H1 (cell line): ENCODE results near the gene SPACDR. TPM values are rescaled to one million over a fixed set of nuclear protein-coding genes. Genes with fewer than 3 reads are reported as not detected.
"Not testable (repeated sequence)": the region's sequence is repeated elsewhere in the genome, so short reads cannot be mapped to it uniquely, and the experiment has no call there.

Experiments used
- CTCF ChIA-PET: fragments of 300-600 bp; sonication (Branson Sonifier 250); formaldehyde crosslinking; loops from one replicate; lab custom pipeline; 2021; ENCODE audit not compliant: partially characterized antibody; lab: Charles Lee
- POLR2A ChIA-PET: fragments of 300-600 bp; sonication (Branson Sonifier 250); formaldehyde crosslinking; loops from one replicate; lab custom pipeline; 2021; ENCODE audit warnings: inconsistent platforms; ENCODE audit not compliant: partially characterized antibody; lab: Charles Lee
- DNase-seq, 2 experiments: peaks; one replicate each; pipeline versions ENCODE4 v3.0.0 to v3.0.0-alpha.2; 2010 to 2022; ENCODE audit warnings: low spot score in 2 of 2, low read depth in 1 of 2, mixed read lengths in 1 of 2
- FAIRE-seq: peaks from 2 replicates; lab custom pipeline; 2011; peaks lifted over from hg19 to GRCh38; lab: Jason Lieb, UNC
- H2AFZ ChIP-seq: 2 replicates; pipeline ENCODE4 v1.8.1; 2012; ENCODE audit warnings: low read length, inconsistent platforms
- H2AK5ac ChIP-seq: 2 replicates; pipeline ENCODE4 v1.6.1; 2013; ENCODE audit warnings: low read depth, low read length
- H2BK120ac ChIP-seq: replicated peaks from 2 replicates; pipeline ENCODE3; 2013; ENCODE audit warnings: low read depth, low read length, inconsistent platforms
- H2BK12ac ChIP-seq: 2 replicates; pipeline ENCODE4 v1.6.1; 2013; ENCODE audit warnings: low read depth, low read length
- H2BK15ac ChIP-seq: 2 replicates; pipeline ENCODE4 v1.6.1; 2013; ENCODE audit warnings: low read length
- H2BK20ac ChIP-seq: 2 replicates; pipeline ENCODE4 v1.6.1; 2013; ENCODE audit warnings: low read length
- H2BK5ac ChIP-seq: 2 replicates; pipeline ENCODE4 v1.6.1; 2013; ENCODE audit warnings: low read depth, low read length
- H3K14ac ChIP-seq: 2 replicates; pipeline ENCODE4 v1.6.1; 2013; ENCODE audit warnings: inconsistent platforms; ENCODE audit not compliant: insufficient read length
- H3K18ac ChIP-seq: 2 replicates; pipeline ENCODE4 v1.6.1; 2013; ENCODE audit warnings: low read length; ENCODE audit errors: extremely low read depth
- H3K23ac ChIP-seq: 2 replicates; pipeline ENCODE4 v1.6.1; 2013; ENCODE audit warnings: inconsistent platforms; ENCODE audit not compliant: insufficient read length
- H3K23me2 ChIP-seq: 2 replicates; pipeline ENCODE4 v1.6.1; 2013; ENCODE audit warnings: low read depth, low read length
- H3K27ac ChIP-seq: 2 replicates; pipeline ENCODE4 v1.6.1; 2011; ENCODE audit warnings: low read depth, low read length, inconsistent platforms
- H3K27me3 ChIP-seq, 4 experiments: replicated peaks in 1 of 4; 1 replicate in 1 of 4; 2 replicates in 3 of 4; pipeline versions ENCODE4 v1.6.1 to v1.8.1; 2011 to 2013; ENCODE audit warnings: low read length in 3 of 4, mild to moderate bottlenecking in 3 of 4, inconsistent platforms in 2 of 4, mixed read lengths in 2 of 4, moderate library complexity in 1 of 4; ENCODE audit not compliant: control insufficient read depth in 3 of 4, insufficient read depth in 3 of 4; ENCODE audit errors: extremely low read depth in 1 of 4
- H3K36me3 ChIP-seq, 4 experiments: 2 replicates each; pipeline versions ENCODE4 v1.6.1 to v1.8.1; 2011 to 2013; ENCODE audit warnings: mild to moderate bottlenecking in 4 of 4, low read length in 3 of 4, moderate library complexity in 2 of 4, control low read depth in 1 of 4, inconsistent platforms in 1 of 4; ENCODE audit not compliant: insufficient read depth in 4 of 4, control insufficient read depth in 2 of 4
- H3K4ac ChIP-seq: replicated peaks from 2 replicates; pipeline ENCODE3; 2013; ENCODE audit warnings: low read length, low read depth, mixed read lengths, inconsistent platforms; ENCODE audit not compliant: insufficient read length
- H3K4me1 ChIP-seq, 4 experiments: replicated peaks in 1 of 4; 1 replicate in 1 of 4; 2 replicates in 3 of 4; pipeline versions ENCODE4 v1.6.1 to v1.8.1; 2011 to 2013; ENCODE audit warnings: low read length in 3 of 4, inconsistent platforms in 2 of 4, mixed read lengths in 1 of 4; ENCODE audit not compliant: insufficient read depth in 4 of 4, control insufficient read depth in 3 of 4
- H3K4me2 ChIP-seq, 2 experiments: 2 replicates each; pipeline versions ENCODE4 v1.6.1 to v1.8.1; 2011 to 2013; ENCODE audit warnings: low read depth in 2 of 2, low read length in 2 of 2, control low read depth in 1 of 2, inconsistent platforms in 1 of 2, mild to moderate bottlenecking in 1 of 2; ENCODE audit not compliant: insufficient read depth in 1 of 2
- H3K4me3 ChIP-seq, 4 experiments: fragments of 200-600, 300-600 bp in 1 of 4; sonication (generic), shearing (Covaris generic), sonication (Bioruptor Twin) in 1 of 4; 2 replicates each; pipeline versions ENCODE4 v1.5.1 to v1.8.1; 2011 to 2016; ENCODE audit warnings: low read length in 4 of 4, low read depth in 3 of 4, control low read depth in 2 of 4, inconsistent platforms in 2 of 4, mild to moderate bottlenecking in 2 of 4, mixed read lengths in 1 of 4, moderate library complexity in 1 of 4; ENCODE audit not compliant: insufficient read depth in 2 of 4; ENCODE audit errors: extremely low read depth in 1 of 4
- H3K56ac ChIP-seq: replicated peaks from 2 replicates; pipeline ENCODE3; 2013; ENCODE audit warnings: low read depth, mild to moderate bottlenecking, mixed read lengths, low read length, inconsistent platforms; ENCODE audit not compliant: insufficient read length
- H3K79me1 ChIP-seq: 2 replicates; pipeline ENCODE4 v1.6.1; 2013; ENCODE audit warnings: low read depth, low read length, control low read depth
- H3K79me2 ChIP-seq, 2 experiments: 2 replicates each; pipeline versions ENCODE4 v1.6.1 to v1.8.1; 2012 to 2013; ENCODE audit warnings: low read length in 2 of 2, mild to moderate bottlenecking in 2 of 2, inconsistent platforms in 1 of 2; ENCODE audit not compliant: insufficient read depth in 2 of 2, control insufficient read depth in 1 of 2
- H3K9ac ChIP-seq, 4 experiments: replicated peaks in 1 of 4; 1 replicate in 1 of 4; 2 replicates in 3 of 4; pipeline versions ENCODE4 v1.6.1 to v1.8.1; 2011 to 2013; ENCODE audit warnings: low read depth in 3 of 4, low read length in 3 of 4, control low read depth in 2 of 4, mild to moderate bottlenecking in 2 of 4, moderate library complexity in 2 of 4, inconsistent platforms in 1 of 4; ENCODE audit errors: extremely low read depth in 1 of 4
- H3K9me3 ChIP-seq, 2 experiments: 2 replicates each; pipeline versions ENCODE4 v1.6.1 to v1.8.1; 2012 to 2013; ENCODE audit warnings: mild to moderate bottlenecking in 2 of 2, moderate library complexity in 2 of 2, control low read depth in 1 of 2, inconsistent platforms in 1 of 2, low read depth in 1 of 2, low read length in 1 of 2, mixed read lengths in 1 of 2; ENCODE audit not compliant: insufficient read depth in 2 of 2
- H4K20me1 ChIP-seq, 2 experiments: replicated peaks in 1 of 2; 2 replicates each; pipeline versions ENCODE3 to v1.8.1; 2011 to 2013; ENCODE audit warnings: inconsistent platforms in 2 of 2, low read length in 2 of 2, mild to moderate bottlenecking in 1 of 2; ENCODE audit not compliant: insufficient read depth in 2 of 2, control insufficient read depth in 1 of 2
- H4K5ac ChIP-seq: 2 replicates; pipeline ENCODE4 v1.6.1; 2013; ENCODE audit warnings: low read length, low read depth, mixed read lengths, inconsistent platforms; ENCODE audit not compliant: insufficient read length
- H4K8ac ChIP-seq: 2 replicates; pipeline ENCODE4 v1.8.0; 2013; ENCODE audit warnings: mild to moderate bottlenecking, moderate library complexity, low read length, inconsistent platforms; ENCODE audit not compliant: insufficient read depth; ENCODE audit errors: extremely low read depth
- H4K91ac ChIP-seq: replicated peaks from 2 replicates; pipeline ENCODE3; 2013; ENCODE audit warnings: low read length, mixed read lengths, inconsistent platforms; ENCODE audit not compliant: insufficient read length
- WGBS, 2 experiments: shearing (Covaris generic) in 1 of 2; methylation state at CpG; one replicate each; pipeline versions ENCODE4 v1.1.6 to v1.1.7; 2013 to 2015; ENCODE audit warnings: low lambda C conversion rate in 2 of 2, mixed read lengths in 2 of 2, inconsistent platforms in 1 of 2, low coverage in 1 of 2, missing lambda C conversion rate in 1 of 2; ENCODE audit not compliant: insufficient replicate concordance in 2 of 2, insufficient coverage in 1 of 2, insufficient read length in 1 of 2; ENCODE audit errors: extremely low coverage in 1 of 2, missing lambda C conversion rate in 1 of 2; 5-methylcytosine and 5-hydroxymethylcytosine counted together
- polyA plus RNA-seq, 7 experiments: library from polyadenylated mRNA; depleted of rRNA in 3 of 7; stranded (reverse) in 5 of 7; unstranded in 2 of 7; fragments of >200 nt in 5 of 7; fragments of 200-250 nt in 2 of 7; gene quantifications; 1 replicate in 5 of 7; 2 replicates in 1 of 7; 4 replicates in 1 of 7; pipeline versions ENCODE4 v1.2.1 to v1.2.3, GENCODE V29; 2011 to 2013; ENCODE audit warnings: missing spikeins in 2 of 7, mixed read lengths in 2 of 7
- total RNA-seq: library from RNA; stranded (reverse); fragmentation: NEBNext Ultra II Directional; extraction: Animal tissue kit (Norgen Biotek cat#: 25700); gene quantifications from 2 replicates; pipeline ENCODE4 v1.2.1, GENCODE V29; 2021

The SPACDR gene
- total and polyA plus RNA-seq, 2 of the 8 experiments (the other 6 are each of a cell fraction or from before 2014, with no cell fraction given): 0.26 TPM; not detected in 1

DNA sequence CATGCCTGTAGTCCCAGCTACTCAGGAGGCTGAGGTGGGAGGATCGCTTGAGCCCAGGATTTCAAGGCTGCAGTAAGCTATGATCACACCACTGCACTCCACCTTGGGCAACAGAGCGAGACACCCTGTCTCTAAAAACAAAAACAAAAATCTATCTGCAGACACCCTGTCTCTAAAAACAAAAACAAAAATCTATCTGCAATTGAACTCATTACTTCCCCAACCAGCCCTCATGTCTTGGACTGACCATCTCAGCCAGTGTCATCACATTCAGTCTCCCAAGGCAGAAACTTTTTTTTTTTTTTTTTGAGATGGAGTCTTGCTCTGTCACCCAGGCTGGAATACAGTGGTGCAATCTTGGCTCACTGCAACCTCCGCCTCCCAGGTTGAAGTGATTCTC is 40.0 kb upstream of the SPACDR start:
- H2BK12ac ChIP-seq, H2BK5ac ChIP-seq, H2AK5ac ChIP-seq, H3K27me3 ChIP-seq, H3K23me2 ChIP-seq, H4K8ac ChIP-seq, H3K36me3 ChIP-seq, H3K4me1 ChIP-seq, H3K9ac ChIP-seq, H2BK20ac ChIP-seq, H3K27ac ChIP-seq, FAIRE-seq, H3K18ac ChIP-seq, H4K91ac ChIP-seq, DNase-seq, H2AFZ ChIP-seq, H3K4ac ChIP-seq, H2BK120ac ChIP-seq, H4K20me1 ChIP-seq, H3K4me2 ChIP-seq, H3K23ac ChIP-seq, H3K4me3 ChIP-seq, H3K79me2 ChIP-seq, H2BK15ac ChIP-seq, H3K14ac ChIP-seq, H3K79me1 ChIP-seq, H4K5ac ChIP-seq, H3K9me3 ChIP-seq, H3K56ac ChIP-seq: not testable (repeated sequence)
- WGBS, 2 experiments: 94% methylated on average over 3 of the region's 3 CpGs; no CpG with 5 or more reads in 1 of the 2 experiments
- ChIA-PET POLR2A (interaction anchor here (0.7 kb wide), 1 partner anchor 74 kb away, joined by 4 read pairs; no protein-coding TSS in a partner anchor), CTCF (interaction anchor here (0.8 to 1.2 kb wide), 2 partner anchors 21 to 46 kb away, joined by 3 to 4 read pairs; no protein-coding TSS in a partner anchor)
